CD4-positive, alpha-beta T cell treated with Interleukin-15 for 4 hours (primary cell): ENCODE results near the gene MAP2K7.
A peak's percentile ranks its signal among the peaks of the same experiment; 100 is the strongest.

Source experiments
- DNase-seq: peaks from one replicate; pipeline ENCODE4 v3.0.0-alpha.2; 2020; ENCODE audit warnings: low spot score

MAP2K7 gene

GRCh38 chr19:7919610-7920518, 16.2 kb downstream of the MAP2K7 start, which contains the start of gene SNAPC2:
SNAPC2 (plus strand) TSS chr19:7920338; CDS start chr19:7920367, 29 bp downstream.
- DNase-seq: peak; percentile 97

GRCh38 chr19:7920519-7921301, 17.0 kb downstream of the MAP2K7 start:
- peak; percentile 99 for DNase-seq

DNA sequence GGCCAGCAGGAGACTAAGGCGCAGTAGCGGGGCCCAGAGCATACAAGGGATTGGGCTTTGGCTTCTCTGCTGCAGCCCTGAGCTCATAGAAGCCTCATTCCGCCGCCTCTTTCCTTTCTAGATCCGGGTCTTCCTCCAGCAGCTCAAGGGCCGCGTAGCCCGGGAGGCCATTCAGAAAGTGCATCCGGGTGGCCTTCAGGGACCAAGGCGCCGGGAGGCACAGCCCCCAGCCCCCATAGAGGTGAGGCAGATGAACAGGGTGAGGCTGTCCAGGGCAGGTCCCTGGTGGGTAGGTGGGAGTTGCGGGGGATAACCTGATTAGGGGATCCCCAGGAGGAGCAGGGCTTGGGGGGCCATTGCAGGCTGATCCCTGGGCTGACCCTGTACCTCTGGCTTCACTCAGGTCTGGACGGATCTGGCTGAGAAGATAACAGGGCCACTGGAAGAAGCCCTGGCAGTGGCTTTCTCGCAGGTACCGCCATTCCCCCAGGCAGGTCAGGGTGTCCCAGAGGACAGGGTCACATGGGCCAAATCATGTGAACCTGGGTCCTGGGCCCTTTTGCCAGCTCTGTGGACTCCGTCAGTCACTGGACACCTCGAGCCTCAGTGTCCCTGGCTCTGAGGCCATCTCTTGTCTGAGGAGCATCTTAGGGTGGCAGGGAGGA, 17.8 kb downstream of the MAP2K7 start:
- no peak for DNase-seq

DNA sequence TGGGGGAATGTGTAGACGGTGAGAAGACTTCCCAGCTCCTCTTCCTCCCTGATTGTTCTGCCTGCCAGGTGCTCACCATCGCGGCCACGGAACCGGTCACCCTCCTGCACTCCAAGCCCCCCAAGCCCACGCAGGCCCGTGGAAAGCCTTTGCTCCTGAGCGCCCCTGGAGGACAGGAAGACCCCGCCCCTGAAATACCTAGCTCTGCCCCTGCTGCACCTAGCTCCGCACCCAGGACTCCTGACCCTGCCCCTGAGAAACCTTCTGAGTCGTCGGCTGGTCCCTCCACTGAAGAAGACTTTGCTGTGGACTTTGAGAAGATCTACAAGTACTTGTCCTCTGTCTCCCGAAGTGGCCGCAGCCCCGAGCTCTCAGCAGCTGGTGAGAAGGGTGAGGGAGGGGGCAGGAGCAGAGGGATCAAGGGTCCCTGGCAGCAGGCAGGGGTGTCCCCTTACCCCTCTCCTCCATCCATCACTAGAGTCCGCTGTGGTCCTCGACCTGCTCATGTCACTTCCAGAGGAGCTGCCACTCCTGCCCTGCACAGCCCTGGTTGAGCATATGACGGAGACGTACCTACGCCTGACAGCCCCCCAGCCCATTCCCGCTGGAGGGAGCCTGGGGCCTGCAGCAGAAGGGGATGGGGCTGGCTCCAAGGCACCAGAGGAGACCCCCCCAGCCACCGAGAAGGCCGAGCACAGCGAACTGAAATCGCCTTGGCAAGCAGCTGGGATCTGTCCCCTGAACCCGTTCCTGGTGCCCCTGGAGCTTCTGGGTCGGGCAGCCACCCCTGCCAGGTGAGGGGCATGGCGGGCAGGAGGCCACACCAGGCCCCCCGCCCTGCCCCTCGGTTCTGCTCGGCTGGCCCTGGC, 18.5 kb downstream of the MAP2K7 start:
- no peak for DNase-seq

- no peak for DNase-seq
Observed at GRCh38 chr19:7922836-7923195, 19.1 kb downstream of the MAP2K7 start.

GRCh38 chr19:7923295-7924191, 19.9 kb downstream of the MAP2K7 start:
- DNase-seq: no peak

GRCh38 chr19:7924241-7924640, 20.6 kb downstream of the MAP2K7 start:
- no peak for DNase-seq

DNA sequence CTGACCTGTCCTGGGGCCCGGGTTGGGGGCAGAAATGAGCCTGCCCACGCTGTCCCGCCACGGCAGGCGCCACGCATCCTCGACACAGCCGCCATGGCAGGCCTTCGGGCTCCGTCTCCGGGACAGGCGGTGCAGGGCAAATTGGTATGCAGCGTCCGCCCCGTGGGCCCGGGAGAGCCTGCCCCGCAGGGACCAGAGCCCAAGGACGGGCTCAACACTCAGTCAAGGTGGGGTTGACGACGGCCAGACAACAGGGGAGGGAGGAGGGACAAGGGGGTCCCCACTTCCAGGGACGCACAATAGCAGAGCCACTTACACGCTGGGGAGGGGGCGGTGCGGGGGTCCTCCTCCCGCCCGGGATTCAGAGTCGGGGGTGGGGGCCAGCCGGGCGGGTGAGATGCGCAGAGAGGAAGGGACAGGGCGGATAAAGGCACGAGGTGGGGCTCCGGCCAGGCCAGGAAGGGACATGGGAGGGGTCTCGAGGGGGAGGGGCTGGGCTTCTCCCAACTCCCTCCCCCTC, 21.0 kb downstream of the MAP2K7 start:
- DNase-seq: no peak

- DNase-seq: peak; percentile 69
Observed at GRCh38 chr19:7925171-7925851, 21.6 kb downstream of the MAP2K7 start.

- peak; percentile 79 for DNase-seq
Observed at GRCh38 chr19:7926021-7926726, 22.5 kb downstream of the MAP2K7 start, which contains the start of gene CTXN1. CTXN1 (minus strand) TSS chr19:7926135; CDS start chr19:7925538, 597 bp downstream.

GRCh38 chr19:7926727-7927604, 23.3 kb downstream of the MAP2K7 start:
- no peak for DNase-seq

- DNase-seq: no peak
Observed at GRCh38 chr19:7927605-7928333, 24.1 kb downstream of the MAP2K7 start.

DNA sequence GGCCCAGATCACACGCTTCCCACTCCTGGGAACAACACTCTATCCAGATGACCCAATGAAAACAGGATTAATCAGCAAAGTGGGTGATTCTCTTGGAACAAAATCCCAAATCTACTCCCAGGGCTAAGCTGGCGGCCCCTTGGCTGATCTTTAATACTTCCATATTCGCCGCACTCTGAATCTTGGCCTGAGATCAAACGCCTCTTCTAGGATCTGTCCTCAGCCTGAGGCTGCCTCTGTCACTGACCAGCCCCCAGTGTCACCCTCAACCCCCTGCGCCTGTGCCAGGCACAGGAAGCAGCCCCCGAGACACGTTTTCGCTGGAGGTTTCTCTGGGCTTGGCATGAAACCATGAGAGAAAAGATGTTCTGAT, 24.6 kb downstream of the MAP2K7 start:
- DNase-seq: no peak

DNA sequence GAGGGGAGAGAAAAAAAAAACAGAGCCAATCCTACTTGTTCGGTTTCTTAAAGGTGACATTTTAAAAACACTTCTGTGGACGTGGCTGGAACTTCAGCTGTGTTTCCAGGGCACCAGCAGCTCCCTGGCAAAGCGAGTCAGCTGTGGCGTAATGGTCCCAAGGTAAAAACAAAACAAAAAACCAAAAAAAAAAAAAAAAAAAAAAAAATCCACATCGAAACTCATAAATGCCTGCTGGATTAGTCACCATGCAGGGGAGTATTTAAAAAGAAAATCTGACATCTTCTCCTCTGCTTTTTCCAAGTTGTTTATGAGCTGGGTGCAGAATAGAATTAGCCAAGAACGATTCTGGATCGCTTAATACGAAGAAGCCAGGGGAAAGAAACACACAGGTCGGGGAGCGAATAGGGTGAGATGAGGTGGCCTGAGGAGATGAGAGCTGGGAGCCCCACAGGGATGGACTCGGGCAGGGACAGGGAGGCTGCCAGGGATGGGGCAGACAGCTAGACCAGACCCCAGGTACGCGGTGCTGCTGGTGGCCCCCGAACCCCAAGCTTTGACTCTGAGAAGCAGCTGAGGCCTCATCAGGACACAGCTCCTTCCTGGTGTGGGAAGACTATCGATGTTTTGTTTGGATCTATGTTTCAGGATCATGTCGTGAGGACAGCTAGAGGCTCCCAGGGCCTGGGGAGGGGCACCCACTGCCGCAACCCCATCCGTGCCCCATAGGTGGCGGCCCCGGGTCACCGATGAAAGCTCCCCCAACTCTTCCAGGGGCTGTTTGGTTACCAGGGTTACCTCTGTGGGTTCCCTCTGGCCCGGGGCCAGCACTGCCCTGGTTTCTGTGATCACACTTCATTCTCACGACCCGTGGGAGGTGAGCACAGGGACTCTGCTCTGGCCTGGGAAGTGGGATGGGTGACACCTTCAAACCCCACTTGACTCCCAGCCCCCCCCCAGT, 25.3 kb downstream of the MAP2K7 start:
- DNase-seq: peak; percentile 83

DNA sequence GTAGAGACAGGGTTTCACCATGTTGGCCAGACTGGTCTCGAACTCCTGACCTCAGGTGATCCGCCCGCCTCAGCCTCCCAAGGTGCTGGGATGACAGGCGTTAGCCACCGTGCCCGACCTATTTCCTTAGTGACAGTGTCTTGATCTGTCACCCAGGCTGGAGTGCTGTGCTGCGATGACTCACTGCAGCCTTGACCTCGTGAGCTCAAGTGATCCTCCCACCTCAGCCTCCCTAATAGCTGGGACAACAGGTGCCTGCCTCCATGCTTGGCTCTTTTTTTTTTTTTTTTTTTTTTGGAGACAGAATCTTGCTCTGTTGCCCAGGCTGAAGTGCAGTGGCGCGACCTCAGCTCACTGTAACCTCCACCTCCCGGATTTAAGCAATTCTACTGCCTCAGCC, 26.4 kb downstream of the MAP2K7 start:
- peak; percentile 17 for DNase-seq

- no peak for DNase-seq
Observed at GRCh38 chr19:7930765-7931164, 27.1 kb downstream of the MAP2K7 start.
